ENCODE results near the gene RNF141.

GRCh38 chr11:10561043-10561818 is 20.2 kb upstream of the RNF141 start:
- TF ChIP-seq POLR2A (IDR thresholded peaks at IDR 0.05) (no peak), CTCF (IDR thresholded peaks at IDR 0.05) (no peak), POLR2AphosphoS5 (IDR thresholded peaks at IDR 0.05) (no peak)

All from sigmoid colon (tissue), 4 donors.